ENCODE results near the gene TTYH3. TPM values are rescaled to one million over a fixed set of nuclear protein-coding genes. Genes with fewer than 3 reads are reported as not detected.

The TTYH3 gene
- total and polyA plus RNA-seq, 9 of the 15 experiments (the other 6 are each of a cell fraction or from before 2014, with no cell fraction given): 0.01 to 5.5 (median 1.1) TPM

DNA sequence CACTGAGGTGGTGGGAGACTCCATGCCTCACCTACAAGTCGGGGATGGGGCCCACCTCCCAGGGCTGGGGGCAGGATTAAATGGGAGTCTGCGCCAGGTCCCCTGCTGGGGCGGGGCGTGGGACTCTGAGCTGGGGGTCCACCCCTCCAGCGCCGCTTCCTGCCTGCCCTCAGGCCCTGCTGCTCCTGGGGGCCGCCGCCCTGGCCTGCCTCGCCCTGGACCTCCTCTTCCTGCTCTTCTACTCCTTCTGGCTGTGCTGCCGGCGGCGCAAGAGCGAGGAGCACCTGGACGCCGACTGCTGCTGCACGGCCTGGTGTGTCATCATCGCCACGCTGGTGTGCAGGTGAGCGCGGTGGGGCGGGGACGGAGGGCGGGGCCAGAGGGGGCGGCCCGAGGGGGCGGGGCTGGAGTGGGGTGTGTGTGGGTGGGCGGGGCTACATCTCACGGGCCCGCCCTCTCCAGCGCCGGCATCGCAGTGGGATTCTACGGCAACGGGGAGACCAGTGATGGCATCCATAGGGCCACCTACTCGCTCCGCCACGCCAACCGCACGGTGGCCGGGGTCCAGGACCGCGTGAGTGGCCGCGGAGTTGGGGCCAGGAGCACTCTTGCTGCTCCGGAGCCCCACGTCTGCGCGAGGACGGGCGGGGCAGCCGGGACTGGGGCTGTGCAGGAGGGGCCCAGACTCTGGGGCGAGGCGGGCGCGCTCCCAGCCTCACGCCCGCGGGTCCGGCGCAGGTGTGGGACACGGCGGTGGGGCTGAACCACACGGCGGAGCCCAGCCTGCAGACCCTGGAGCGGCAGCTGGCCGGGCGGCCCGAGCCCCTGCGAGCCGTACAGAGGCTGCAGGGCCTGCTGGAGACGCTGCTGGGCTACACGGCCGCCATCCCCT is 15.1 kb downstream of the TTYH3 start (continued):
- TF ChIP-seq MYBL2 (IDR thresholded peaks at IDR 0.05; ENCODE audit: low read depth): no peak
- TF ChIP-seq MYBL2 (CRISPR knock-in tag; IDR thresholded peaks at IDR 0.05; ENCODE audit: borderline replicate concordance): no peak
- no peak for TF ChIP-seq NCOA6 (IDR thresholded peaks at IDR 0.05)
- TF ChIP-seq, protein P1, sequence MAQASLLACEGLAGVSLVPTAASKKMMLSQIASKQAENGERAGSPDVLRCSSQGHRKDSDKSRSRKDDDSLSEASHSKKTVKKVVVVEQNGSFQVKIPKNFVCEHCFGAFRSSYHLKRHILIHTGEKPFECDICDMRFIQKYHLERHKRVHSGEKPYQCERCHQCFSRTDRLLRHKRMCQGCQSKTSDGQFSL (CRISPR knock-in tag; IDR thresholded peaks at IDR 0.05): no peak
- TF ChIP-seq, protein P1 (tag; IDR thresholded peaks at IDR 0.05): no peak
- TF ChIP-seq HDAC1 (IDR thresholded peaks at IDR 0.05): 0 out of 4 replicates have a peak, but pooled peaks of 1 of the 2 experiments have one; percentile 26
- no peak for TF ChIP-seq RAD51 (IDR thresholded peaks at IDR 0.05; ENCODE audit: borderline replicate concordance, low read depth)
- no peak for TF ChIP-seq ZFP36 (IDR thresholded peaks at IDR 0.05; ENCODE audit: low read depth, low read length, partially characterized antibody)
- TF ChIP-seq, protein P2, sequence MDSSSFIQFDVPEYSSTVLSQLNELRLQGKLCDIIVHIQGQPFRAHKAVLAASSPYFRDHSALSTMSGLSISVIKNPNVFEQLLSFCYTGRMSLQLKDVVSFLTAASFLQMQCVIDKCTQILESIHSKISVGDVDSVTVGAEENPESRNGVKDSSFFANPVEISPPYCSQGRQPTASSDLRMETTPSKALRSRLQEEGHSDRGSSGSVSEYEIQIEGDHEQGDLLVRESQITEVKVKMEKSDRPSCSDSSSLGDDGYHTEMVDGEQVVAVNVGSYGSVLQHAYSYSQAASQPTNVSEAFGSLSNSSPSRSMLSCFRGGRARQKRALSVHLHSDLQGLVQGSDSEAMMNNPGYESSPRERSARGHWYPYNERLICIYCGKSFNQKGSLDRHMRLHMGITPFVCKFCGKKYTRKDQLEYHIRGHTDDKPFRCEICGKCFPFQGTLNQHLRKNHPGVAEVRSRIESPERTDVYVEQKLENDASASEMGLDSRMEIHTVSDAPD (CRISPR knock-in tag; IDR thresholded peaks at IDR 0.05): no peak
- peak; percentile 72 for TF ChIP-seq RBFOX2 (IDR thresholded peaks at IDR 0.05; ENCODE audit: low read depth, low read length)
- TF ChIP-seq, protein P3, sequence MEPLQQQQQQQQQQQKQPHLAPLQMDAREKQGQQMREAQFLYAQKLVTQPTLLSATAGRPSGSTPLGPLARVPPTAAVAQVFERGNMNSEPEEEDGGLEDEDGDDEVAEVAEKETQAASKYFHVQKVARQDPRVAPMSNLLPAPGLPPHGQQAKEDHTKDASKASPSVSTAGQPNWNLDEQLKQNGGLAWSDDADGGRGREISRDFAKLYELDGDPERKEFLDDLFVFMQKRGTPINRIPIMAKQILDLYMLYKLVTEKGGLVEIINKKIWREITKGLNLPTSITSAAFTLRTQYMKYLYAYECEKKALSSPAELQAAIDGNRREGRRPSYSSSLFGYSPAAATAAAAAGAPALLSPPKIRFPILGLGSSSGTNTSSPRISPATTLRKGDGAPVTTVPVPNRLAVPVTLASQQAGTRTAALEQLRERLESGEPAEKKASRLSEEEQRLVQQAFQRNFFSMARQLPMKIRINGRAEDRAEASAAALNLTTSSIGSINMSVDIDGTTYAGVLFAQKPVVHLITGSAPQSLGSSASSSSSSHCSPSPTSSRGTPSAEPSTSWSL (CRISPR knock-in tag; IDR thresholded peaks at IDR 0.05; ENCODE audit: borderline replicate concordance): no peak
- no peak for TF ChIP-seq ZSCAN32 (CRISPR knock-in tag; IDR thresholded peaks at IDR 0.05)
- TF ChIP-seq MTF1 (CRISPR knock-in tag; IDR thresholded peaks at IDR 0.05; ENCODE audit: borderline replicate concordance): no peak
- peak; percentile 65; the same call in 1 of the 2 replicates for TF ChIP-seq CEBPG (CRISPR knock-in tag; IDR thresholded peaks at IDR 0.05)
- TF ChIP-seq CEBPG (tag; conservative IDR thresholded peaks at IDR 0.05 in 1 of 2, IDR thresholded peaks at IDR 0.05 in 1 of 2): no peak
- TF ChIP-seq, protein P4, sequence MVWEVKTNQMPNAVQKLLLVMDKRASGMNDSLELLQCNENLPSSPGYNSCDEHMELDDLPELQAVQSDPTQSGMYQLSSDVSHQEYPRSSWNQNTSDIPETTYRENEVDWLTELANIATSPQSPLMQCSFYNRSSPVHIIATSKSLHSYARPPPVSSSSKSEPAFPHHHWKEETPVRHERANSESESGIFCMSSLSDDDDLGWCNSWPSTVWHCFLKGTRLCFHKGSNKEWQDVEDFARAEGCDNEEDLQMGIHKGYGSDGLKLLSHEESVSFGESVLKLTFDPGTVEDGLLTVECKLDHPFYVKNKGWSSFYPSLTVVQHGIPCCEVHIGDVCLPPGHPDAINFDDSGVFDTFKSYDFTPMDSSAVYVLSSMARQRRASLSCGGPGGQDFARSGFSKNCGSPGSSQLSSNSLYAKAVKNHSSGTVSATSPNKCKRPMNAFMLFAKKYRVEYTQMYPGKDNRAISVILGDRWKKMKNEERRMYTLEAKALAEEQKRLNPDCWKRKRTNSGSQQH (CRISPR knock-in tag; IDR thresholded peaks at IDR 0.05): no peak
- TF ChIP-seq KAT7 (CRISPR knock-in tag; IDR thresholded peaks at IDR 0.05; ENCODE audit: borderline replicate concordance): no peak
- TF ChIP-seq, protein P5, sequence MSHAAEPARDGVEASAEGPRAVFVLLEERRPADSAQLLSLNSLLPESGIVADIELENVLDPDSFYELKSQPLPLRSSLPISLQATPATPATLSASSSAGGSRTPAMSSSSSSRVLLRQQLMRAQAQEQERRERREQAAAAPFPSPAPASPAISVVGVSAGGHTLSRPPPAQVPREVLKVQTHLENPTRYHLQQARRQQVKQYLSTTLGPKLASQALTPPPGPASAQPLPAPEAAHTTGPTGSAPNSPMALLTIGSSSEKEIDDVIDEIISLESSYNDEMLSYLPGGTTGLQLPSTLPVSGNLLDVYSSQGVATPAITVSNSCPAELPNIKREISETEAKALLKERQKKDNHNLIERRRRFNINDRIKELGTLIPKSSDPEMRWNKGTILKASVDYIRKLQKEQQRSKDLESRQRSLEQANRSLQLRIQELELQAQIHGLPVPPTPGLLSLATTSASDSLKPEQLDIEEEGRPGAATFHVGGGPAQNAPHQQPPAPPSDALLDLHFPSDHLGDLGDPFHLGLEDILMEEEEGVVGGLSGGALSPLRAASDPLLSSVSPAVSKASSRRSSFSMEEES (CRISPR knock-in tag; IDR thresholded peaks at IDR 0.05): no peak
